Measurements from ENCODE around the gene TECPR2. TPM values are rescaled to one million over a fixed set of nuclear protein-coding genes. Genes with fewer than 3 reads are reported as not detected.
A peak's percentile ranks its signal among the peaks of the same experiment; 100 is the strongest.
"Not testable (repeated sequence)": the region's sequence is repeated elsewhere in the genome, so short reads cannot be mapped to it uniquely, and the experiment has no call there.

The TECPR2 gene
- total RNA-seq, 2 donors from 2014 or later = 27.7 to 28.0 TPM

DNA sequence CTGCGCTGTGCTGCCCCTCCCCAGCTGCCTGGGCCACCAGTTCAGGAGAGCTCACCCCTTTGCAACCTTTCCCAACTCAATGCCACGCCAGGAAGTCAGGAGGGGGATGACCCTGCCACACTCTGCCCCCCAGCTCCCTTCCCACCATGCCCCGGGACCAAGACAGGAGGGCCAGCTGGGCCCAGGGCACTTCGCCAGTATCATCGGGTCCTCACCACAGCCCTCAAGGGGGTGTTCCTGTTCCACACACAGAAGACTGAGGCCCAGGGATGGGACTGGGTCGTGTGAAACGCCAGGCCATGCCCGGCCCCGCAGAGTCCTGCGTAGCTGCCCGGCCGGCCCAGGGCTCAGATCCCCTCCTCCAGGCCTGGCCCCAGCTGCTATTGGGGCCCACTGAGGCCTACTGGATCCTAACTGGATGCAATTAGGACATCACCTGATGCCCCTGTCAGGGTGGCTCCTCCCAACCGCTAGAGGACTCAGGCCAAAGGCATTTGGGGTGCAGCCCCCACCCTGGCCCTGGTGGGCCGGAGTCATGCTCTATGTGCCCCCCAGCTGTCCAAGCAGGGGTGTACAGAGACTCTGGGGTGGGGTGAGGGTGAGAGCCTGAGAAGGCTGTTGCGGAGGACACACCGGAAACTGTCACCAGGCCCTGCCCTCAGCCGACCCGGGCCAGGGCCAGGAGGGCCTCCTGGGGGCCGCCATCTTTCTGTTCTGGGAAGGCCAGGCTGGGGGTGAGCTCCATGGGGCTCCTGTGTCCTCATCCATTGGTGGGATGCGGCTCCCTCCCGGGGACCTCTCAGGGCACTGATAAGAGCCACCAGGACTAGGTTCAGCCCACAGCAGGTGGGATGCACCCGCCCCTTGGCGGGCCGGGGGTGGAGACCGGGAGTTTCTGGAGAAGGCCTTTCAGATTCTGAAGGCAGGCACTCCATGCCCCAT lies 176.1 kb downstream of the TECPR2 start:
- H3K27me3 Mint-ChIP-seq (ENCODE audit: insufficient read depth) = peaks cover 7% of the 10 kb centered on the region
- H3K36me3 Mint-ChIP-seq (ENCODE audit: low read depth) = no peaks in the 10 kb centered on the region
- no peak overlapping the region for H3K4me3 Mint-ChIP-seq
- Histone ChIP-seq H3K27ac (ENCODE audit: low read depth, low read length) (no peak overlapping the region), H3K4me3 (ENCODE audit: low read length) (no peak overlapping the region), H3K27me3 (ENCODE audit: control insufficient read depth, insufficient read depth, low read length, poor library complexity, severe bottlenecking) (no peaks in the 10 kb centered on the region), H3K4me1 (ENCODE audit: control insufficient read depth, insufficient read depth, low read length) (no peaks in the 10 kb centered on the region), H3K36me3 (ENCODE audit: control insufficient read depth, insufficient read depth, low read length) (no peaks in the 10 kb centered on the region), H3K9ac (ENCODE audit: extremely low read depth, low read length, poor library complexity, severe bottlenecking) (no peak overlapping the region), H3K9me3 (ENCODE audit: control insufficient read depth, low read length) (no peaks in the 10 kb centered on the region)
- H3K4me1 Mint-ChIP-seq = no peaks in the 10 kb centered on the region
- TF ChIP-seq, protein P1, sequence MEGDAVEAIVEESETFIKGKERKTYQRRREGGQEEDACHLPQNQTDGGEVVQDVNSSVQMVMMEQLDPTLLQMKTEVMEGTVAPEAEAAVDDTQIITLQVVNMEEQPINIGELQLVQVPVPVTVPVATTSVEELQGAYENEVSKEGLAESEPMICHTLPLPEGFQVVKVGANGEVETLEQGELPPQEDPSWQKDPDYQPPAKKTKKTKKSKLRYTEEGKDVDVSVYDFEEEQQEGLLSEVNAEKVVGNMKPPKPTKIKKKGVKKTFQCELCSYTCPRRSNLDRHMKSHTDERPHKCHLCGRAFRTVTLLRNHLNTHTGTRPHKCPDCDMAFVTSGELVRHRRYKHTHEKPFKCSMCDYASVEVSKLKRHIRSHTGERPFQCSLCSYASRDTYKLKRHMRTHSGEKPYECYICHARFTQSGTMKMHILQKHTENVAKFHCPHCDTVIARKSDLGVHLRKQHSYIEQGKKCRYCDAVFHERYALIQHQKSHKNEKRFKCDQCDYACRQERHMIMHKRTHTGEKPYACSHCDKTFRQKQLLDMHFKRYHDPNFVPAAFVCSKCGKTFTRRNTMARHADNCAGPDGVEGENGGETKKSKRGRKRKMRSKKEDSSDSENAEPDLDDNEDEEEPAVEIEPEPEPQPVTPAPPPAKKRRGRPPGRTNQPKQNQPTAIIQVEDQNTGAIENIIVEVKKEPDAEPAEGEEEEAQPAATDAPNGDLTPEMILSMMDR (conservative IDR thresholded peaks at IDR 0.05) = no peak
- no peaks in the 10 kb centered on the region for H3K9me3 Mint-ChIP-seq
- WGBS, 2 experiments (ENCODE audit: insufficient coverage in 1 of 2, insufficient read length in 1 of 2) = 89 to 91% methylated on average over 17 to 25 of the region's 25 CpGs
- DNase-seq = no peak
- no peak overlapping the region for H3K27ac Mint-ChIP-seq

DNA sequence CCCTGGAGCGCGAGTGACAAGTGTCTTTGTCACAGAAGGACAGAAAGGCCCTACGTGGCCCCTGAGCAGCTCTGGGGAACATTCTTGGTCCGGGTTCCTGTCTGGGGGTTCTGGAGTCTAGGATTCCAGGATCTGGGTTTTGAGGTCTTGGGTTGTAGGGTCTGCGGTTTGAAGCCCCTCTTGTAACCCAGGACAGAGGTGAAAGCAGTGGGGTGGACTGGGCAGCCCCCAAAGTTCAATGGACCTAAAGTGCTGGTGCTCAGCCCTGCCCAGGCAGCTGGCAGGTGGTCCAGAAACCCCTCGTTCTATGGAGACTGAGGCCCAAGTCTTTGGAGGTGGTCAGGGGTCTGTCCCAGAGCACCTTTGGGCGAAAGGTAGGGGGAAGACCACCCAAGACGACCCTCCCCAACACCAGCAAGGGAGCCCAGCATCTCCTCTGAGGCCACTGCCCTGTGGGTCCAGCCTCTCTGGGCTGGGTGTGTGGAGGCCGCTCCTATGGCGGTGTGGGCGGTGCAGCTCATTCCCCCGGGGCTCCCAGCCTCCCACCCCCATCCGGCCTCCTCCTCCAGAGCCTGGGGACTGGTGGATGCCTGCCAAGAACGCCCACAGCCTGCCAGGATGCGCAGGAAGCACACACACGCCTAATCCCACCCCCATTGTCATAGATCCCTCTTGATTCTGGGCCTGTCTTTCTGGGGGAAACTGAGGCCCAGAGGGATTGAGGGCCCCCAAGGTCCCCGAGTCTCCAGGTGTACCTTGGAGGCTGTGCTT lies 177.0 kb downstream of the TECPR2 start:
- H3K27ac ChIP-seq (ENCODE audit: low read depth, low read length) = no peak overlapping the region
- 76 to 86% methylated on average over 6 to 17 of the region's 17 CpGs for WGBS, 2 experiments (ENCODE audit: insufficient coverage in 1 of 2, insufficient read length in 1 of 2)
- no peaks in the 10 kb centered on the region for H3K36me3 Mint-ChIP-seq (ENCODE audit: low read depth)
- peaks cover 10% of the 10 kb centered on the region for H3K27me3 Mint-ChIP-seq (ENCODE audit: insufficient read depth)
- H3K9me3 Mint-ChIP-seq = no peaks in the 10 kb centered on the region
- no peaks in the 10 kb centered on the region for H3K4me1 ChIP-seq (ENCODE audit: control insufficient read depth, insufficient read depth, low read length)
- no peak overlapping the region for H3K9ac ChIP-seq (ENCODE audit: extremely low read depth, low read length, poor library complexity, severe bottlenecking)
- H3K4me3 ChIP-seq (ENCODE audit: low read length) = no peak overlapping the region
- no peaks in the 10 kb centered on the region for H3K36me3 ChIP-seq (ENCODE audit: control insufficient read depth, insufficient read depth, low read length)
- H3K4me1 Mint-ChIP-seq = no peaks in the 10 kb centered on the region
- H3K4me3 Mint-ChIP-seq = no peak overlapping the region
- H3K27me3 ChIP-seq (ENCODE audit: control insufficient read depth, insufficient read depth, low read length, poor library complexity, severe bottlenecking) = peaks cover 1% of the 10 kb centered on the region
- no peak for DNase-seq
- H3K9me3 ChIP-seq (ENCODE audit: control insufficient read depth, low read length) = no peaks in the 10 kb centered on the region
- H3K27ac Mint-ChIP-seq = no peak overlapping the region
- TF ChIP-seq, protein P1 (conservative IDR thresholded peaks at IDR 0.05) = no peak

DNA sequence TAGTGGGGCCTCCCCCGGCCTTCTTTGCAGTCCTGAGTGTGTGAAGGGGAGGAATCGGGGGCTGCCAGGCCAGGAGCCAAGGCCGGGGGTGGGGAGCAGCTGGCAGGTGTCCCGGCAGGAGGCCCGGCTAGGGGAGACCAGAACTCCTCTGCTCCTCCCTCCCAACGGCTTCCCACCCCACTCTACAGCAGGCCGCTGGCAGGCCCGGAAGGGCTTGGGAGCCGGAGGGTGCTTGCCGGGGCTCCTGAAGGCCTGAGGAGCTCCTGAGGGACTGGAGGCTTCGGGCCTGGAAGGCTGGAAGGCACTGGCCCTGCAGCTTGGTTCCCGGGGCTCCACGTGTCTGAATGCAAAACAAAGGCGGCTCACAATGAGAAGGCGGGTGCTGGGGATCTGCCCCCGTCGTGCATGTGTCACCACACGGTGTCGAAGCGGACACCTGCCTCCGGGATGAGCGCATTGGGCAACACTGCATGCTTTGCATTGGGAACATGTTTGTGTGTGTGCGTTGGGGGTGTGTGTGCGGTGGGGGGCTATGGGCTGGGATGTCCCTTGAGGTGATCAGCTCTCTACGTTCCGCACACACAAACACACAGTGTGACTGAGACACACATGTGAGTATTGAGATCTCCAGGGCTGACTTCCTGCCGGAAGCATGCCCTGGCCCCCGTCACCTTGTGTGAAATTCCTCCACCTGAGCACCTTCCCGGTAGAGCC lies 177.7 kb downstream of the TECPR2 start:
- Mint-ChIP-seq H3K27ac (no peak overlapping the region), H3K9me3 (no peaks in the 10 kb centered on the region), H3K4me1 (peaks cover 3% of the 10 kb centered on the region), H3K27me3 (ENCODE audit: insufficient read depth) (peaks cover 15% of the 10 kb centered on the region), H3K36me3 (ENCODE audit: low read depth) (no peaks in the 10 kb centered on the region), H3K4me3 (no peak overlapping the region)
- Histone ChIP-seq H3K27me3 (ENCODE audit: control insufficient read depth, insufficient read depth, low read length, poor library complexity, severe bottlenecking) (peaks cover 9% of the 10 kb centered on the region), H3K27ac (ENCODE audit: low read depth, low read length) (no peak overlapping the region), H3K4me1 (ENCODE audit: control insufficient read depth, insufficient read depth, low read length) (no peaks in the 10 kb centered on the region), H3K9ac (ENCODE audit: extremely low read depth, low read length, poor library complexity, severe bottlenecking) (no peak overlapping the region), H3K4me3 (ENCODE audit: low read length) (no peak overlapping the region), H3K36me3 (ENCODE audit: control insufficient read depth, insufficient read depth, low read length) (no peaks in the 10 kb centered on the region), H3K9me3 (ENCODE audit: control insufficient read depth, low read length) (no peaks in the 10 kb centered on the region)
- TF ChIP-seq, protein P1 (conservative IDR thresholded peaks at IDR 0.05) = no peak
- peak; percentile 65 for DNase-seq
- WGBS, 2 experiments (ENCODE audit: insufficient coverage in 1 of 2, insufficient read length in 1 of 2) = 81 to 84% methylated on average over 17 to 29 of the region's 29 CpGs

DNA sequence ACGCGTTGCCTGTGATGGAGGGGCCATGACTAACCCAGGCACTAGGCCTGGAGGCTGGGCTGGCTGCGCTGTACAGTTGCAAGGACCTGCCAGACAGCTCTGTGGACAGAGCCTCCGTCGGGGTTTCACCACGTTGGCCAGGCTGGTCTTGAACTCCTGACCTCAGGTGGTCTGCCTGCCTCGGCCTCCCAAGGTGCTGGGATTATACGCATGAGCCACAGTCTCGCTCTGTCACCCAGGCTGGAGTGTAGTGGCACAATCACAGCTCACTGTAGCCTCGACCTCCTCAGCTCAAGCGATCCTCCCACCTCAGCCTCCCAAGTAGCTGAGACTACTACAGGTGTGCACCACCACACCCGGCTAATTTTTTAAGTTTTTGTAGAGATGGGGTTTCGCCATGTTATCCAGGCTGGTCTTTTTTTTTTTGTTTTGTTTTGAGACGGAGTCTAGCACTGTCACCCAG lies 178.3 kb downstream of the TECPR2 start:
- not testable (repeated sequence) for H3K9ac ChIP-seq (ENCODE audit: extremely low read depth, low read length, poor library complexity, severe bottlenecking); H3K36me3 ChIP-seq (ENCODE audit: control insufficient read depth, insufficient read depth, low read length); H3K27me3 ChIP-seq (ENCODE audit: control insufficient read depth, insufficient read depth, low read length, poor library complexity, severe bottlenecking); H3K9me3 ChIP-seq (ENCODE audit: control insufficient read depth, low read length); H3K36me3 Mint-ChIP-seq (ENCODE audit: low read depth); H3K9me3 Mint-ChIP-seq; H3K4me3 ChIP-seq (ENCODE audit: low read length); H3K27ac ChIP-seq (ENCODE audit: low read depth, low read length); H3K4me1 Mint-ChIP-seq; H3K4me1 ChIP-seq (ENCODE audit: control insufficient read depth, insufficient read depth, low read length); H3K27ac Mint-ChIP-seq; H3K4me3 Mint-ChIP-seq; DNase-seq
- 95 to 97% methylated on average over 7 to 14 of the region's 14 CpGs for WGBS, 2 experiments (ENCODE audit: insufficient coverage in 1 of 2, insufficient read length in 1 of 2)
- peaks cover 21% of the 10 kb centered on the region for H3K27me3 Mint-ChIP-seq (ENCODE audit: insufficient read depth)
